Transverse colon (tissue), 4 donors: Measurements from ENCODE around the gene LYPD3.

ENCODE experiments used
- POLR2A ChIP-seq: fragments of 450-650 bp; IDR thresholded peaks from one replicate; pipeline ENCODE4 v1.6.1; 2016; ENCODE audit warnings: antibody characterized with exemption, mild to moderate bottlenecking, moderate library complexity
- POLR2AphosphoS5 ChIP-seq, 3 donors: sonication (generic); formaldehyde crosslinking; IDR thresholded peaks; one replicate each; pipeline ENCODE4 v1.6.1; 2016; ENCODE audit warnings: antibody characterized with exemption in 3 of 3
- TF ChIP-seq, protein P1 (sequence below), 5 experiments: fragments of 200-600 bp in 3 of 5; fragments of 450-650 bp in 2 of 5; sonication (generic) in 3 of 5; IDR thresholded peaks; 1 replicate in 2 of 5; 2 replicates in 3 of 5; pipeline ENCODE4 v1.5.1; 2016 to 2017; ENCODE audit warnings: antibody characterized with exemption in 5 of 5, inconsistent platforms in 3 of 5, mild to moderate bottlenecking in 2 of 5, moderate library complexity in 1 of 5

DNA sequence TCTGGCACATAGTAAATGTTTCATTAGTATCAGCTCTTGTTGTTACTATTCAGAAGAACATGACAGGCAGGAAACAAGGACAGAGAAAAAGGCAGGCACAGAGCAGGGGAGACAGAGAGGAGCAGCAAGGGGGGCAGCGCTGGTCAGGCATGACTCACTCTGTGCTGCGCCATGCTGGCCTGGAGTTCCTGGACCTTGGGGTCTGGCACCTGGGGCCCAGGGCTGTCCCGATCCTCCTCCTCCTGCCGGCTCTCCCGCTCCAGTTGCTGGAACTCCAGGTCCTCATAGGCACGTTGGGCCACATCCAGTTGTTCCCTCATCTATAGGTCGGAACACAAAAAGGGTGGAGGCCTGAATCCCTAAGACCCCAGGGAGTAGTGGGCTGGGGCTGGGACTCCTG lies 31.6 kb upstream of the LYPD3 start:
- TF ChIP-seq, protein P1, sequence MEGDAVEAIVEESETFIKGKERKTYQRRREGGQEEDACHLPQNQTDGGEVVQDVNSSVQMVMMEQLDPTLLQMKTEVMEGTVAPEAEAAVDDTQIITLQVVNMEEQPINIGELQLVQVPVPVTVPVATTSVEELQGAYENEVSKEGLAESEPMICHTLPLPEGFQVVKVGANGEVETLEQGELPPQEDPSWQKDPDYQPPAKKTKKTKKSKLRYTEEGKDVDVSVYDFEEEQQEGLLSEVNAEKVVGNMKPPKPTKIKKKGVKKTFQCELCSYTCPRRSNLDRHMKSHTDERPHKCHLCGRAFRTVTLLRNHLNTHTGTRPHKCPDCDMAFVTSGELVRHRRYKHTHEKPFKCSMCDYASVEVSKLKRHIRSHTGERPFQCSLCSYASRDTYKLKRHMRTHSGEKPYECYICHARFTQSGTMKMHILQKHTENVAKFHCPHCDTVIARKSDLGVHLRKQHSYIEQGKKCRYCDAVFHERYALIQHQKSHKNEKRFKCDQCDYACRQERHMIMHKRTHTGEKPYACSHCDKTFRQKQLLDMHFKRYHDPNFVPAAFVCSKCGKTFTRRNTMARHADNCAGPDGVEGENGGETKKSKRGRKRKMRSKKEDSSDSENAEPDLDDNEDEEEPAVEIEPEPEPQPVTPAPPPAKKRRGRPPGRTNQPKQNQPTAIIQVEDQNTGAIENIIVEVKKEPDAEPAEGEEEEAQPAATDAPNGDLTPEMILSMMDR (IDR thresholded peaks at IDR 0.05) = no peak
- no peak for TF ChIP-seq POLR2A
- no peak for TF ChIP-seq POLR2AphosphoS5 (IDR thresholded peaks at IDR 0.05)
